Smooth muscle cell (in vitro differentiated cells): ENCODE data around the gene REX1BD. TPM values are rescaled to one million over a fixed set of nuclear protein-coding genes. Genes with fewer than 3 reads are reported as not detected.

Source experiments
- DNase-seq: peaks from one replicate; lab custom pipeline; 2025; ENCODE audit not compliant: unreplicated experiment; lab: John Stamatoyannopoulos, UW
- H2AFZ ChIP-seq: fragments of 200-600 bp; sonication (generic); 2 replicates; pipeline ENCODE4 v1.6.0; 2016; ENCODE audit warnings: antibody characterized with exemption, low read depth, mild to moderate bottlenecking
- H3F3A ChIP-seq: fragments of 200-600 bp; sonication (generic); 2 replicates; pipeline ENCODE4 v1.6.0; 2017; ENCODE audit warnings: antibody characterized with exemption, low read depth
- H3K27ac ChIP-seq: fragments of 200-600 bp; sonication (generic); 2 replicates; pipeline ENCODE4 v1.5.1; 2016; ENCODE audit warnings: low read depth, mild to moderate bottlenecking
- H3K27me3 ChIP-seq: fragments of 200-600 bp; sonication (generic); 2 replicates; pipeline ENCODE4 v1.6.1; 2016; ENCODE audit warnings: low read depth, mild to moderate bottlenecking
- H3K36me3 ChIP-seq: fragments of 200-600 bp; sonication (generic); 2 replicates; pipeline ENCODE4 v1.5.1; 2016; ENCODE audit warnings: low read depth
- H3K4me1 ChIP-seq: fragments of 200-600 bp; sonication (generic); 2 replicates; pipeline ENCODE4 v1.5.1; 2016; ENCODE audit warnings: low read depth
- H3K4me2 ChIP-seq: fragments of 200-600 bp; sonication (generic); 2 replicates; pipeline ENCODE4 v1.6.0; 2016; ENCODE audit warnings: mild to moderate bottlenecking
- H3K4me3 ChIP-seq: fragments of 200-600 bp; sonication (generic); 2 replicates; pipeline ENCODE4 v1.5.1; 2016; ENCODE audit warnings: mild to moderate bottlenecking
- H3K79me2 ChIP-seq: fragments of 200-600 bp; sonication (generic); 2 replicates; pipeline ENCODE4 v1.6.0; 2016; ENCODE audit warnings: low read depth, mild to moderate bottlenecking
- H3K9ac ChIP-seq: fragments of 200-600 bp; sonication (generic); 2 replicates; pipeline ENCODE4 v1.6.0; 2016; ENCODE audit warnings: low read depth
- H3K9me3 ChIP-seq: fragments of 200-600 bp; sonication (generic); replicated peaks from 2 replicates; pipeline ENCODE4 v1.5.1; 2016; ENCODE audit warnings: low read depth
- H4K20me1 ChIP-seq: fragments of 200-600 bp; sonication (generic); 2 replicates; pipeline ENCODE4 v1.6.0; 2016; ENCODE audit warnings: low read depth
- WGBS: methylation state at CpG from one replicate; pipeline ENCODE4 v1.1.7; 2016; ENCODE audit warnings: low lambda C conversion rate; 5-methylcytosine and 5-hydroxymethylcytosine counted together
- polyA plus RNA-seq: library from polyadenylated mRNA; unstranded; fragments of >200 nt; fragmentation: Nextera tagmentation; extraction: Ambion mirVana; gene quantifications from 2 replicates; pipeline ENCODE4 v1.2.1, GENCODE V29; 2016
- total RNA-seq: library from RNA; depleted of rRNA; stranded (reverse); fragments of >200 nt; gene quantifications from 2 replicates; pipeline ENCODE4 v1.2.3, GENCODE V29; 2014
- TF ChIP-seq, protein P1 (sequence below): fragments of 200-600 bp; sonication (generic); IDR thresholded peaks from 2 replicates; pipeline ENCODE4 v1.5.1; 2017; ENCODE audit warnings: borderline replicate concordance, mild to moderate bottlenecking, antibody characterized with exemption; ENCODE audit not compliant: insufficient read depth, poor library complexity, severe bottlenecking

The REX1BD gene
- total and polyA plus RNA-seq, 2 experiments from 2014 or later, result 69.6 to 117 TPM

DNA sequence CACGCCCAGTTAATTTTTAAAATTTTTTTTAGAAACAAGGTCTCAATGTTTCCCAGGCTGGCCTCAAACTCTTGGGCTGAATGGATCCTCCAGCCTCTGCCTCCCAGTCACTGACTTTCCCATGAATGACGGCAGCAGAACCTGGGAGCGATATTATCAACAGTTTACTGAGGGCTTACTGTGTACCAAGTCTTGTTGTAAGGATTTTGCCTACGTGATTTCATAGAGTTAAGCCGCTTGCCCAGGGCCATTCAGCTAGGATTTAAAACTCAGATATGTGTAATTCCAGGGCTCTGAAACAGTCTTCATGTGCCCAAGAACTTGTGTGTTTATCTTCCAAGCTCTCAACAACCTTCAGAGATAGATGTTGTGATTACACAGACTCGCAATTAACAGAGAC is 37.0 kb upstream of the REX1BD start:
- Histone ChIP-seq H3K4me3 (no peak overlapping the region), H3K79me2 (no peaks in the 10 kb centered on the region), H3K27me3 (no peaks in the 10 kb centered on the region), H3F3A (no peaks in the 10 kb centered on the region), H3K36me3 (no peaks in the 10 kb centered on the region), H3K4me2 (no peak overlapping the region), H3K9ac (no peak overlapping the region), H4K20me1 (no peaks in the 10 kb centered on the region), H3K9me3 (no peaks in the 10 kb centered on the region), H3K27ac (peak overlapping the region; percentile 32), H3K4me1 (no peaks in the 10 kb centered on the region), H2AFZ (no peak overlapping the region)
- DNase-seq, result no peak
- WGBS, result 32% methylated on average over 6 of the region's 6 CpGs
- TF ChIP-seq, protein P1, sequence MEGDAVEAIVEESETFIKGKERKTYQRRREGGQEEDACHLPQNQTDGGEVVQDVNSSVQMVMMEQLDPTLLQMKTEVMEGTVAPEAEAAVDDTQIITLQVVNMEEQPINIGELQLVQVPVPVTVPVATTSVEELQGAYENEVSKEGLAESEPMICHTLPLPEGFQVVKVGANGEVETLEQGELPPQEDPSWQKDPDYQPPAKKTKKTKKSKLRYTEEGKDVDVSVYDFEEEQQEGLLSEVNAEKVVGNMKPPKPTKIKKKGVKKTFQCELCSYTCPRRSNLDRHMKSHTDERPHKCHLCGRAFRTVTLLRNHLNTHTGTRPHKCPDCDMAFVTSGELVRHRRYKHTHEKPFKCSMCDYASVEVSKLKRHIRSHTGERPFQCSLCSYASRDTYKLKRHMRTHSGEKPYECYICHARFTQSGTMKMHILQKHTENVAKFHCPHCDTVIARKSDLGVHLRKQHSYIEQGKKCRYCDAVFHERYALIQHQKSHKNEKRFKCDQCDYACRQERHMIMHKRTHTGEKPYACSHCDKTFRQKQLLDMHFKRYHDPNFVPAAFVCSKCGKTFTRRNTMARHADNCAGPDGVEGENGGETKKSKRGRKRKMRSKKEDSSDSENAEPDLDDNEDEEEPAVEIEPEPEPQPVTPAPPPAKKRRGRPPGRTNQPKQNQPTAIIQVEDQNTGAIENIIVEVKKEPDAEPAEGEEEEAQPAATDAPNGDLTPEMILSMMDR, result no peak

DNA sequence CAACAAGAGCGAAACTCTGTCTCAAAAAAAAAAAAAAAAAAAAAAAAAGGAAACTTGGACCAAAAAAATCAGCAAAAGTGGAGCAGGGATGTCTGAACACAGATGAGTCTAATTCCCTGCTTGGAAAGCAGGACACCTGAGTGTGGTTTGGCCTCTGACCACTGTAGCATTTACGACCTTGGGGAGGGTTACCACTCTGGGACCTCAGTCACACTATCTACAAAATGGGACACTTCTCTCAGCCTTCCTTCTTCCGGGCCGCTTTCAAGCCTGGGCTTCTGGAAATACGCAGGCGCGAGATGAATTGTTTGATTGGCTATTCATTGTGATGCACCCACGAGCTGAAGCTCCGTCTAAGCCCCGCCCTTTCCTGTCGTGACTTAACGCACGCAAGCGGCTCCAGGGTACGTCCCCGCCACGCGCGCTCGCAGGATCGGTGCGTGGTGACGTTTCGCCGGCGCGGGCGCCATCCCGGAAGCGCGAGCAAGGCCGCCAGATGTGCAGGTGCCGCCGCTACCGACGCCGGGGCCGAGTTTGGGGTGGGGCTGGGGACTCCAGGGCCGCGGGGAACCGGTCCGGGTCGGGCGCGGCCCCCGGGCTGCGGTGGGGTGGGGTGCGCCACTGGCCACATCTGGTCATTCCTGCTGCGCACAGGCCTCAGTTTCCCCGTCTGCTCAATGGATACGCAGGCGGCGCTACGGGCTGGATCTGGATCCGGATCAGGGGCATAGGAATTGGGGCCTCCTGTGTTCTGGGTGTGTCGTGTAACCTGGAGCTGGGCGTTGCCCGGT is 31.0 kb upstream of the REX1BD start, which contains the start of gene KXD1:
Gene KXD1 (plus strand): TSS at position 460 of the 791 bp plus-strand sequence. CDS start 4,187 bp downstream, outside the sequence.
- Histone ChIP-seq H3K36me3 (no peaks in the 10 kb centered on the region), H3K4me1 (peaks cover 6% of the 10 kb centered on the region), H3K79me2 (peaks cover 39% of the 10 kb centered on the region), H4K20me1 (no peaks in the 10 kb centered on the region), H3K27ac (peak within 1 kb of the TSS; percentile 67), H3F3A (no peaks in the 10 kb centered on the region), H3K27me3 (no peaks in the 10 kb centered on the region), H3K4me2 (peak within 1 kb of the TSS; percentile 95), H3K9ac (peak within 1 kb of the TSS; percentile 68), H3K4me3 (peak within 1 kb of the TSS; percentile 64), H2AFZ (peak within 1 kb of the TSS; percentile 12), H3K9me3 (no peaks in the 10 kb centered on the region)
- DNase-seq, result peak; percentile 70
- TF ChIP-seq, protein P1, result no peak
- 3% methylated on average over 45 of the region's 58 CpGs for WGBS

DNA sequence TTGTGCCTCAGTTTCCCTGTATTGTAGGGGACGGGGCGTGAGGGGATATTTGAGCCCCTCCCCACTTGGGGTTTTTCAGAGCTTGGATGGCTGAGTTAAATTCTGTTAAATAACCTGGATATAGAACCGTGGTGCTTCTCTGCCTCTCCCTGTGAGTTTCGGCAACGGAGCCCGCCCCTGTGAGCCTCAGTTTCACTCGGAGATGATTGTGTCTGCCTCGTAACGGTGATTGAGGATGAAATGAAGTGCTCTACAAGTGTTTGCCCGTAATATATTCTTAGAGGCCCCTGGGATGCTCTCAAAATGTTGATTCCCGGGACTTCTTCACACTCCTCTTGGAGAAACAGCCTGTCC is 30.4 kb upstream of the REX1BD start:
- Histone ChIP-seq H4K20me1 (no peaks in the 10 kb centered on the region), H3K79me2 (peaks cover 39% of the 10 kb centered on the region)
- WGBS, result 15% methylated on average over 11 of the region's 11 CpGs

More for the DNA sequence above, 30.4 kb upstream of the REX1BD start:
- DNase-seq, result no peak
- Histone ChIP-seq H3K27me3 (no peaks in the 10 kb centered on the region), H3K4me2 (peak overlapping the region; percentile 95), H3K4me1 (peaks cover 6% of the 10 kb centered on the region), H3K27ac (peak overlapping the region; percentile 67), H3K9ac (peak overlapping the region; percentile 68), H2AFZ (peak overlapping the region; percentile 12), H3K4me3 (peak overlapping the region; percentile 64), H3K36me3 (no peaks in the 10 kb centered on the region), H3K9me3 (no peaks in the 10 kb centered on the region), H3F3A (no peaks in the 10 kb centered on the region)
- TF ChIP-seq, protein P1, result no peak
